Glutamatergic neuron (in vitro differentiated cells): ENCODE measurements around the gene KIRREL1. TPM values are rescaled to one million over a fixed set of nuclear protein-coding genes. Genes with fewer than 3 reads are reported as not detected.

ENCODE experiments used
- DNase-seq: peaks from one replicate; pipeline ENCODE4 v3.0.0; 2022
- H3K27ac Mint-ChIP-seq: one replicate; pipeline ENCODE4 v1.8.0; 2020; ENCODE audit warnings: mild to moderate bottlenecking, mixed read lengths, inconsistent platforms; ENCODE audit not compliant: unreplicated experiment
- H3K27me3 Mint-ChIP-seq: one replicate; pipeline ENCODE4 v1.8.0; 2020; ENCODE audit warnings: mild to moderate bottlenecking, moderate library complexity, mixed read lengths, inconsistent platforms; ENCODE audit not compliant: unreplicated experiment
- H3K36me3 Mint-ChIP-seq: one replicate; pipeline ENCODE4 v1.8.0; 2020; ENCODE audit warnings: mild to moderate bottlenecking, mixed read lengths, inconsistent platforms; ENCODE audit not compliant: unreplicated experiment
- H3K4me1 Mint-ChIP-seq: one replicate; pipeline ENCODE4 v1.8.0; 2020; ENCODE audit warnings: mild to moderate bottlenecking, low read depth, mixed read lengths, inconsistent platforms; ENCODE audit not compliant: unreplicated experiment
- H3K4me3 Mint-ChIP-seq: one replicate; pipeline ENCODE4 v1.8.0; 2020; ENCODE audit warnings: mild to moderate bottlenecking, mixed read lengths, inconsistent platforms; ENCODE audit not compliant: unreplicated experiment
- H3K9me3 Mint-ChIP-seq: one replicate; pipeline ENCODE4 v1.8.0; 2020; ENCODE audit warnings: mild to moderate bottlenecking, moderate library complexity, mixed read lengths, inconsistent platforms; ENCODE audit not compliant: unreplicated experiment
- CTCF ChIP-seq: fragments of 200-600 bp; sonication (generic); IDR thresholded peaks from one replicate; pipeline ENCODE4 v1.5.0; 2021; ENCODE audit not compliant: partially characterized antibody, unreplicated experiment
- total RNA-seq: library from RNA; stranded (reverse); fragmentation: NEBNext Ultra II Directional; extraction: Animal tissue kit (Norgen Biotek cat#: 25700); gene quantifications from one replicate; pipeline ENCODE4 v1.2.1, GENCODE V29; 2021; ENCODE audit not compliant: unreplicated experiment

KIRREL1 gene
- total RNA-seq, 1 donor from 2014 or later = 8.1 TPM

- Mint-ChIP-seq H3K36me3 (no peaks in the 10 kb centered on the region), H3K9me3 (peaks cover 2% of the 10 kb centered on the region), H3K4me1 (peaks cover 7% of the 10 kb centered on the region), H3K4me3 (no peak overlapping the region), H3K27me3 (peaks cover 13% of the 10 kb centered on the region), H3K27ac (no peak overlapping the region)
- DNase-seq = no peak
- TF ChIP-seq CTCF = no peak
These were observed 5.4 kb upstream of the KIRREL1 start for GRCh38 chr1:157988002-157988401.

DNA sequence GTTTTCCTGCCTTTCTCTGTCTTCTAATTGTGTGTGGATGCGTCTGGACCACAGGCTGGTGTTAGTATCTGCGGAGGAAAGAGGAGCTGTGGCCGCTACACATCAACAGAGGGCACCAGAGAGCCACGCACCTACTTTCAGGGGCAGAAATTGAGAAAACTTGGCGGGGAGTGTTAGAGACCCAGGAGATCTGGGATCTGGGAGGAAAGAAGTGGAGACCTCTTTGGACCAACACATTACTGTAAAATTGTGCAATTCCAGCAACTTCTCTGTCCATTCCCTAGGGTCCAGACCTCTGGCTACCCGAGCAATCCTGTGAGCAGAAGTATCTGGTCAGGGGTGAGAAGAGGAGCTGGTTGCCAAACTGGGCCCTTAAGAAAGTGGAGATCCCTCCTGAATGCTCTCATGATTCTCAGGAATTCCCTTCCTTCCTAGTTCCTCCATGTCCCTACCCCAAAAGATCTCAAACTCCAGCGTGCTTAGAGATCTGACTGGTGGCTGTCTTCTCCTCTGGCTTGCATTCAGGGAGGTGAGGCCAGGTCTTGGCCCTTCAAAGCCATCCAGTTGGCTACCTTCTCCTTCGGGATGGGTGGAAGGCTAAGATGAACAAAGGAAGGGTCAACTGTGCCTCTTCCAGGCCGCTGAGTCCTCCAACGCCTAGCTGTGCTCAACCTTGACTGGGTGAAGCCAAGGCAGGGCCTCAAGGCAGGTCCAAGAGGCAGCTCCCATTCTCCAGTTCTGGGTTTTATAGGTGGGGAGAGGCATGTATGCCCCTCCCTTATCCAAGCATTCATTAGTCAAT lies 1.2 kb upstream of the KIRREL1 start:
- peaks cover 18% of the 10 kb centered on the region for H3K27me3 Mint-ChIP-seq
- TF ChIP-seq CTCF = peak; percentile 77
- H3K27ac Mint-ChIP-seq = no peak overlapping the region
- H3K4me1 Mint-ChIP-seq = peaks cover 14% of the 10 kb centered on the region
- DNase-seq = peak; percentile 77
- no peaks in the 10 kb centered on the region for H3K36me3 Mint-ChIP-seq
- peaks cover 6% of the 10 kb centered on the region for H3K9me3 Mint-ChIP-seq
- H3K4me3 Mint-ChIP-seq = peak overlapping the region; percentile 88

- no peak overlapping the region for H3K27ac Mint-ChIP-seq
These were observed 655 bp upstream of the KIRREL1 start for GRCh38 chr1:157992833-157993146.

GRCh38 chr1:157993918-157994605 lies 617 bp downstream of the KIRREL1 start:
- peak overlapping the region; percentile 61 for H3K4me3 Mint-ChIP-seq
- peaks cover 12% of the 10 kb centered on the region for H3K4me1 Mint-ChIP-seq
- no peak for TF ChIP-seq CTCF
- no peaks in the 10 kb centered on the region for H3K36me3 Mint-ChIP-seq
- H3K9me3 Mint-ChIP-seq = peaks cover 6% of the 10 kb centered on the region
- DNase-seq = no peak
- H3K27ac Mint-ChIP-seq = no peak overlapping the region
- peaks cover 17% of the 10 kb centered on the region for H3K27me3 Mint-ChIP-seq

More at GRCh38 chr1:157992833-157993146, 655 bp upstream of the KIRREL1 start:
- TF ChIP-seq CTCF = no peak
- H3K4me1 Mint-ChIP-seq = peaks cover 14% of the 10 kb centered on the region
- H3K9me3 Mint-ChIP-seq = peaks cover 6% of the 10 kb centered on the region
- H3K36me3 Mint-ChIP-seq = no peaks in the 10 kb centered on the region
- H3K4me3 Mint-ChIP-seq = peak overlapping the region; percentile 88
- no peak for DNase-seq
- H3K27me3 Mint-ChIP-seq = peaks cover 18% of the 10 kb centered on the region
